HG02852 (cell line): ENCODE measurements around the gene C9orf50.

Source experiments
- ATAC-seq: cut with Tn5 transposase; IDR thresholded peaks from one replicate; pipeline ENCODE4 v1.9.1; 2021; ENCODE audit warnings: mild to moderate bottlenecking, moderate library complexity; ENCODE audit not compliant: unreplicated experiment

C9orf50 gene

GRCh38 chr9:129572052-129572425 lies 48.9 kb downstream of the C9orf50 start:
- no peak for ATAC-seq

GRCh38 chr9:129571298-129572051 lies 49.4 kb downstream of the C9orf50 start:
- no peak for ATAC-seq

GRCh38 chr9:129570450-129571297 lies 50.2 kb downstream of the C9orf50 start:
- no peak for ATAC-seq

- no peak for ATAC-seq
These were observed 51.1 kb downstream of the C9orf50 start for GRCh38 chr9:129569502-129570449.

GRCh38 chr9:129568560-129569501 lies 52.1 kb downstream of the C9orf50 start:
- ATAC-seq: no peak

GRCh38 chr9:129567842-129568559 lies 52.9 kb downstream of the C9orf50 start:
- ATAC-seq: no peak

GRCh38 chr9:129567329-129567728 lies 53.6 kb downstream of the C9orf50 start:
- no peak for ATAC-seq

- no peak for ATAC-seq
These were observed 54.2 kb downstream of the C9orf50 start for GRCh38 chr9:129566563-129567266.

GRCh38 chr9:129562917-129563316 lies 58.0 kb downstream of the C9orf50 start:
- ATAC-seq: no peak

GRCh38 chr9:129562514-129562913 lies 58.4 kb downstream of the C9orf50 start:
- no peak for ATAC-seq
